PC-3 (cell line): ENCODE measurements around the gene GDPD1.

Source experiments
- EZH2 ChIP-seq: fragments of 300-600 bp; sonication (generic); IDR thresholded peaks from one replicate; pipeline ENCODE4 v1.6.1; 2017; ENCODE audit warnings: antibody characterized with exemption, mild to moderate bottlenecking, low read length; ENCODE audit not compliant: unreplicated experiment
- TF ChIP-seq, protein P1 (sequence below): fragments of 300-600 bp; sonication (generic); conservative IDR thresholded peaks from 2 replicates; pipeline ENCODE4 v1.5.1; 2017; ENCODE audit warnings: antibody characterized with exemption, low read depth, mild to moderate bottlenecking, low read length

DNA sequence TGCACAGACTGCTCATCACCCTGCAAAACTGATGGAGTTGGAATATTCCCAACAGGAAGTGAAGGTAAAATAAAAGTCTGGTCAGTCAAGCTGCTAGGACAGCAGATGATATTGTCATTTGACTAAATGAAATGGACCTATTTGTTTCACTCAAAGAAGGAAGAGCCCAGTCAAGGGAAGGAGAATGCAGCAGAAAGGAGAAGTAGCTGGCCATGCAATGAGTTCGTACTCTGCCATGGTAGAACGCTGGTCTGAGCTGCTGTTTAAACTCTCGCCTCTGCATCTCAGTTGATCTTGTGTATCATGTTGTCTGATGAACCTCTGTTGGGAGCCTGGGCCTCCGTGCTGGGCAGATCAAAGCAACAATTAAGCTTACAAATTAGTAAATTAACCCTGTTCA lies 95.6 kb downstream of the GDPD1 start:
- no peak for TF ChIP-seq EZH2
- TF ChIP-seq, protein P1, sequence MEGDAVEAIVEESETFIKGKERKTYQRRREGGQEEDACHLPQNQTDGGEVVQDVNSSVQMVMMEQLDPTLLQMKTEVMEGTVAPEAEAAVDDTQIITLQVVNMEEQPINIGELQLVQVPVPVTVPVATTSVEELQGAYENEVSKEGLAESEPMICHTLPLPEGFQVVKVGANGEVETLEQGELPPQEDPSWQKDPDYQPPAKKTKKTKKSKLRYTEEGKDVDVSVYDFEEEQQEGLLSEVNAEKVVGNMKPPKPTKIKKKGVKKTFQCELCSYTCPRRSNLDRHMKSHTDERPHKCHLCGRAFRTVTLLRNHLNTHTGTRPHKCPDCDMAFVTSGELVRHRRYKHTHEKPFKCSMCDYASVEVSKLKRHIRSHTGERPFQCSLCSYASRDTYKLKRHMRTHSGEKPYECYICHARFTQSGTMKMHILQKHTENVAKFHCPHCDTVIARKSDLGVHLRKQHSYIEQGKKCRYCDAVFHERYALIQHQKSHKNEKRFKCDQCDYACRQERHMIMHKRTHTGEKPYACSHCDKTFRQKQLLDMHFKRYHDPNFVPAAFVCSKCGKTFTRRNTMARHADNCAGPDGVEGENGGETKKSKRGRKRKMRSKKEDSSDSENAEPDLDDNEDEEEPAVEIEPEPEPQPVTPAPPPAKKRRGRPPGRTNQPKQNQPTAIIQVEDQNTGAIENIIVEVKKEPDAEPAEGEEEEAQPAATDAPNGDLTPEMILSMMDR = no peak
